Neural cell (in vitro differentiated cells): ENCODE data around the gene PRODH2. TPM values are rescaled to one million over a fixed set of nuclear protein-coding genes. Genes with fewer than 3 reads are reported as not detected.

Experiments used
- H2AFZ ChIP-seq: fragments of 200-600, 300-800 bp; sonication (generic), shearing (Covaris generic); 2 replicates; pipeline ENCODE4 v1.6.0; 2014; ENCODE audit warnings: low read depth, mild to moderate bottlenecking, antibody characterized with exemption, low read length, moderate library complexity
- H3F3A ChIP-seq: fragments of 200-600 bp; shearing (Covaris generic); 2 replicates; pipeline ENCODE4 v1.6.1; 2016; ENCODE audit warnings: mild to moderate bottlenecking, moderate library complexity, mixed read lengths, antibody characterized with exemption, low read length; ENCODE audit not compliant: insufficient read depth, poor library complexity, severe bottlenecking
- H3K27ac ChIP-seq: fragments of 200-600, 300-800 bp; sonication (generic), shearing (Covaris generic); 2 replicates; pipeline ENCODE4 v1.5.1; 2014; ENCODE audit warnings: mild to moderate bottlenecking, low read length, moderate library complexity
- H3K27me3 ChIP-seq: fragments of 300-800, 200-600 bp; sonication (generic), shearing (Covaris generic); 2 replicates; pipeline ENCODE4 v1.6.0; 2014; ENCODE audit warnings: mild to moderate bottlenecking, low read depth, low read length, moderate library complexity; ENCODE audit not compliant: insufficient read depth
- H3K36me3 ChIP-seq: fragments of 300-800, 200-600 bp; sonication (generic), shearing (Covaris generic); 2 replicates; pipeline ENCODE4 v1.5.1; 2014; ENCODE audit warnings: mild to moderate bottlenecking, antibody characterized with exemption, low read length, moderate library complexity; ENCODE audit not compliant: insufficient read depth
- H3K4me2 ChIP-seq: fragments of 300-800, 200-600 bp; sonication (generic), shearing (Covaris generic); 2 replicates; pipeline ENCODE4 v1.6.0; 2014; ENCODE audit warnings: mild to moderate bottlenecking, low read length
- H3K4me3 ChIP-seq: fragments of 300-800, 200-600 bp; sonication (generic), shearing (Covaris generic); 2 replicates; pipeline ENCODE4 v1.5.1; 2014; ENCODE audit warnings: mild to moderate bottlenecking, low read length, moderate library complexity
- H3K79me2 ChIP-seq: fragments of 200-600 bp; shearing (Covaris generic); replicated peaks from 2 replicates; pipeline ENCODE4 v1.6.0; 2014; ENCODE audit warnings: mild to moderate bottlenecking, low read length, moderate library complexity; ENCODE audit not compliant: insufficient read depth
- H3K9ac ChIP-seq: fragments of 300-800, 200-600 bp; sonication (generic), shearing (Covaris generic); 2 replicates; pipeline ENCODE4 v1.6.1; 2016; ENCODE audit warnings: mild to moderate bottlenecking, low read length, mixed read lengths
- H3K9me2 ChIP-seq: fragments of 200-600 bp; shearing (Covaris generic); 2 replicates; pipeline ENCODE4 v1.6.1; 2016; ENCODE audit warnings: mild to moderate bottlenecking, low read length, mixed read lengths; ENCODE audit not compliant: insufficient read depth
- H3K9me3 ChIP-seq: fragments of 200-600, 300-800 bp; sonication (generic), shearing (Covaris generic); 2 replicates; pipeline ENCODE4 v1.6.1; 2016; ENCODE audit warnings: mild to moderate bottlenecking, mixed run types, low read length, moderate library complexity, mixed read lengths
- H4K20me1 ChIP-seq: fragments of 200-600 bp; shearing (Covaris generic); 2 replicates; pipeline ENCODE4 v1.6.1; 2016; ENCODE audit warnings: mild to moderate bottlenecking, mixed run types; ENCODE audit not compliant: insufficient read depth
- EP300 ChIP-seq: fragments of 450-650 bp; conservative IDR thresholded peaks from 2 replicates; pipeline ENCODE4 v1.6.1; 2014; ENCODE audit warnings: antibody characterized with exemption, mild to moderate bottlenecking, moderate library complexity; ENCODE audit not compliant: poor library complexity, severe bottlenecking
- EZH2 ChIP-seq: fragments of 200-600, 300-800 bp; shearing (Covaris generic), sonication (generic); IDR thresholded peaks from 2 replicates; pipeline ENCODE4 v1.6.1; 2014; ENCODE audit warnings: antibody characterized with exemption, low read length, borderline replicate concordance, mild to moderate bottlenecking; ENCODE audit not compliant: insufficient read depth, poor library complexity, severe bottlenecking
- MXI1 ChIP-seq: fragments of 450-650 bp; conservative IDR thresholded peaks from 2 replicates; pipeline ENCODE4 v1.6.1; 2014; ENCODE audit warnings: antibody characterized with exemption, mild to moderate bottlenecking; ENCODE audit not compliant: poor library complexity, severe bottlenecking
- POLR2AphosphoS5 ChIP-seq: IDR thresholded peaks from 2 replicates; pipeline ENCODE4 v1.6.1; 2012
- RAD21 ChIP-seq: fragments of 450-650 bp; conservative IDR thresholded peaks from 2 replicates; pipeline ENCODE4 v1.6.1; 2014; ENCODE audit warnings: antibody characterized with exemption, mild to moderate bottlenecking, moderate library complexity
- REST ChIP-seq: IDR thresholded peaks from 2 replicates; pipeline ENCODE4 v1.6.1; 2012; ENCODE audit warnings: borderline replicate concordance
- SMC3 ChIP-seq: fragments of 450-650 bp; conservative IDR thresholded peaks from 2 replicates; pipeline ENCODE4 v1.6.1; 2014; ENCODE audit warnings: antibody characterized with exemption, mild to moderate bottlenecking, moderate library complexity; ENCODE audit not compliant: poor library complexity
- TAF1 ChIP-seq: IDR thresholded peaks from 2 replicates; pipeline ENCODE4 v1.6.1; 2012; ENCODE audit warnings: low read depth
- polyA plus RNA-seq: library from polyadenylated mRNA; depleted of rRNA; stranded (reverse); fragments of >200 nt; gene quantifications from 2 replicates; pipeline ENCODE4 v1.2.3, GENCODE V29; 2014
- TF ChIP-seq, protein P1 (sequence below): fragments of 450-650 bp; IDR thresholded peaks from 2 replicates; pipeline ENCODE4 v1.5.1; 2014; ENCODE audit warnings: antibody characterized with exemption, mild to moderate bottlenecking, moderate library complexity; ENCODE audit not compliant: poor library complexity, severe bottlenecking

PRODH2 gene
- polyA plus RNA-seq, 1 donor from 2014 or later, result not detected

DNA sequence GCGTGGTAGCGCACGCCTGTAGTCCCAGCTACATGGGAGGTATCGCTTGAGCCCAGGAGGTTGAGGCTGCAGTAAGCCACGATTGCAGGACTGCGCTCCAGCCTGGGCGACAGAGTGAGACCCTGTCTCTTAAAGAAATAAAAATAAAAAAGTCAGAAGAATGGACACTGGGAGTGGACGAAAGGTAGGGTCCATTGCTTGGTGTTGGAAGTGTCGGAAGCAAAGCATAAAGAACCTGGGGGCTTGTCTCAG lies 37.7 kb downstream of the PRODH2 start:
- no peaks in the 10 kb centered on the region for H3F3A ChIP-seq
- H3K27me3 ChIP-seq, result no peaks in the 10 kb centered on the region
- peak overlapping the region; percentile 58 for H3K4me2 ChIP-seq
- H4K20me1 ChIP-seq, result no peaks in the 10 kb centered on the region
- no peaks in the 10 kb centered on the region for H3K9me3 ChIP-seq
- peak overlapping the region; percentile 57 for H3K27ac ChIP-seq
- H2AFZ ChIP-seq, result peak overlapping the region; percentile 53
- H3K4me3 ChIP-seq, result peak overlapping the region; percentile 86
- H3K9me2 ChIP-seq, result no peaks in the 10 kb centered on the region
- peak overlapping the region; percentile 53 for H3K9ac ChIP-seq
- no peak for TF ChIP-seq RAD21
- no peak for TF ChIP-seq EZH2
- no peak for TF ChIP-seq TAF1
- peaks cover 25% of the 10 kb centered on the region for H3K79me2 ChIP-seq
- H3K36me3 ChIP-seq, result no peaks in the 10 kb centered on the region

DNA sequence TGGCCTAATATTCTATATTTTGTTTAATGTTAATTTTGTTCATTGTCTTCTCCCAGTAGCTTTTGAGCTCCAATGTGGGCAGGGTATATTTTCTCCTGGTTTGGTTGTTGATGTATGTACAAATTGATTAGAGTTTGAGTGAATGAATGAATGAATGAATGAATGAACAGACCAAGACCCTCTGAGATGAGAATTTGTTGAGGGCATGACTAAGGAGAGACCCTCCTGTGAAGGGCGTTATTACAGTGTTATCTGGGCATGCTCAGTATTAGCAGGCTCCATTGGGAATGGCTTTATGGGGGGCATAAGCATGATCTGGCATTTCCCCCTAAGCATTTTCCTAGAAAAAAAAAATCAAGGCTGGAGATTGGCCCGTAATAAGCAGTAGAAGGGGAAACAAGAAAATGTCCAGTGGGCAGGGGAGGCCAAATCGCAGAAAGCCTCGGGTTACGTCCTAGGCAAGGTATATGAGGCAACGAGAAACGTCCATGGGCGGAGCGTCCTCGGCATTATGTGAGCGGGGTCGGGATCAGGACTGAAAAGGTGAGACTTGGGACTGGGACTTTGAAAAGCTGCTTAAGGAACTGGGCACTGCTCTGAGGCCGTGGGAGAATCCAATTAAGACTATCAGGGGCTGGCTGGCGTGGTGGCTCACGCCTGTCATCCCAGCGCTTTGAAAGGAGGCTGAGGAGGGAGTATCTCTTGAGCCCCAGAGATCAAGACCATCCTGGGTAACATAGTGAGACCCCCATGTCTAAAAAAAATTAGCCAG lies 38.2 kb downstream of the PRODH2 start:
- Histone ChIP-seq H3K4me2 (peak overlapping the region; percentile 58), H3K27me3 (no peaks in the 10 kb centered on the region), H3K4me3 (peak overlapping the region; percentile 86), H3K36me3 (no peaks in the 10 kb centered on the region), H2AFZ (peak overlapping the region; percentile 53), H3K9me2 (no peaks in the 10 kb centered on the region), H3K79me2 (peaks cover 25% of the 10 kb centered on the region), H3K9me3 (no peaks in the 10 kb centered on the region), H4K20me1 (no peaks in the 10 kb centered on the region), H3K27ac (peak overlapping the region; percentile 57), H3K9ac (peak overlapping the region; percentile 53), H3F3A (no peaks in the 10 kb centered on the region)
- no peak for TF ChIP-seq RAD21
- TF ChIP-seq, protein P1, sequence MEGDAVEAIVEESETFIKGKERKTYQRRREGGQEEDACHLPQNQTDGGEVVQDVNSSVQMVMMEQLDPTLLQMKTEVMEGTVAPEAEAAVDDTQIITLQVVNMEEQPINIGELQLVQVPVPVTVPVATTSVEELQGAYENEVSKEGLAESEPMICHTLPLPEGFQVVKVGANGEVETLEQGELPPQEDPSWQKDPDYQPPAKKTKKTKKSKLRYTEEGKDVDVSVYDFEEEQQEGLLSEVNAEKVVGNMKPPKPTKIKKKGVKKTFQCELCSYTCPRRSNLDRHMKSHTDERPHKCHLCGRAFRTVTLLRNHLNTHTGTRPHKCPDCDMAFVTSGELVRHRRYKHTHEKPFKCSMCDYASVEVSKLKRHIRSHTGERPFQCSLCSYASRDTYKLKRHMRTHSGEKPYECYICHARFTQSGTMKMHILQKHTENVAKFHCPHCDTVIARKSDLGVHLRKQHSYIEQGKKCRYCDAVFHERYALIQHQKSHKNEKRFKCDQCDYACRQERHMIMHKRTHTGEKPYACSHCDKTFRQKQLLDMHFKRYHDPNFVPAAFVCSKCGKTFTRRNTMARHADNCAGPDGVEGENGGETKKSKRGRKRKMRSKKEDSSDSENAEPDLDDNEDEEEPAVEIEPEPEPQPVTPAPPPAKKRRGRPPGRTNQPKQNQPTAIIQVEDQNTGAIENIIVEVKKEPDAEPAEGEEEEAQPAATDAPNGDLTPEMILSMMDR, result no peak
- TF ChIP-seq EZH2, result no peak
- no peak for TF ChIP-seq TAF1
- no peak for TF ChIP-seq MXI1
- TF ChIP-seq POLR2AphosphoS5, result no peak
- TF ChIP-seq REST, result no peak
- TF ChIP-seq EP300, result no peak
- no peak for TF ChIP-seq SMC3
